SHP77 treated with DMSO at 0.1 percent for 48 hours (cell line): Measurements from ENCODE around the gene IGSF9B.

Experiments
- DNase-seq: peaks from one replicate; lab custom pipeline; 2025; lab: John Stamatoyannopoulos, UW

The IGSF9B gene

DNA sequence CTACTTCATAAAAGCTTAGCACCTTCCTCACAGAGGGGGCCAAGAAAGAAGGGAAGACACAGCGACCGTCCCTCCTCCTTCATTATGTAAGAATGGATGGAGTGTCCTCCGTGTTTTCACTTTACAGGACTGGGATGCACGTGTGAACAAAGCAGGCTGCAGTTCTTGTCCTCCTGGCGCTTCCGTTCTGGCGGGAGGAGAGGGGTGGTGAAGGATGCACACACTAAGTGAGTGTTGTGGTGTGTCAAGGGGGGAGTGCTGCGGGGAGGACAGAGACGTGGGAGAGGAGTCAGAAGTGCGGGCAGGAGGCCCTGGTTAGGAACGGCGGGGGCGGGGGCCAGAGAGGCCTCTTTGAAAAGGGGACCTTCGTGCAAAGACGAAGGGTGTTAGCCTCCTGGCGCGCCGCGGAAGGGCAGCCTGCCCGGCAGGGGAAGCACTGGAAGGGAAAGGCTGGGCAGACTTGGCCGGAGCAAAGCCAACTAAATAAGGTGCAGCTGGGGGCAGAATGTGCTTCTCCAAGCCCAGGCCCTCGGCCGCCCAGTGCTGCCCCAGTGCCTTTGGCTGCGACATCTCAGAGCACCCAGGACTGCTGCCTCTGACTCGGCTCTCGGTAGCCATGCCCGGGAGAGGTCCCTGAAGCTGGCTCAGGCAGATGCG is 27.0 kb upstream of the IGSF9B start:
- DNase-seq = no peak

GRCh38 chr11:133982876-133983275 is 26.1 kb upstream of the IGSF9B start:
- no peak for DNase-seq

- no peak for DNase-seq
Observed at GRCh38 chr11:133982151-133982550, 25.4 kb upstream of the IGSF9B start.

GRCh38 chr11:133981156-133981555 is 24.4 kb upstream of the IGSF9B start:
- no peak for DNase-seq

DNA sequence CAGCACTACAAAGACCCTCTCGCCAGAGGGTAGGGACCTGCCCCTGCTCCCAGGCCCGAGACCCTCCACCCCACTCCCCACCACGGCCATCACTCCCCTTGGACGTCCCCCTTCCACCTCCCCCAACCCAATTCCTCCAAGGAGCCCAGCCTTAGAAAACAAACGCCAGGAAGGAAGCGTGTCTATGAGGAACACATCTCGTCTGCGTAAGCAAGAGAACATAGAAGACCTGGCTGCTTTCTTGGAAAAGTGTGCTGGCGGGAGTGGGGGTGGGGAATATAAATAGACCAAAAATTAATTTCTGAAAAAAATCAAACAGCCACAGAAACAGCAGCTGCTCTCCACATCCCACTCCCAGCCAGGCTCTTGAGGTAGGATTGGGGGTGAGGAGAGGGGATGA is 23.9 kb upstream of the IGSF9B start:
- no peak for DNase-seq

- no peak for DNase-seq
Observed at GRCh38 chr11:133978794-133979193, 22.0 kb upstream of the IGSF9B start.

GRCh38 chr11:133977067-133977677 is 20.4 kb upstream of the IGSF9B start:
- no peak for DNase-seq

DNA sequence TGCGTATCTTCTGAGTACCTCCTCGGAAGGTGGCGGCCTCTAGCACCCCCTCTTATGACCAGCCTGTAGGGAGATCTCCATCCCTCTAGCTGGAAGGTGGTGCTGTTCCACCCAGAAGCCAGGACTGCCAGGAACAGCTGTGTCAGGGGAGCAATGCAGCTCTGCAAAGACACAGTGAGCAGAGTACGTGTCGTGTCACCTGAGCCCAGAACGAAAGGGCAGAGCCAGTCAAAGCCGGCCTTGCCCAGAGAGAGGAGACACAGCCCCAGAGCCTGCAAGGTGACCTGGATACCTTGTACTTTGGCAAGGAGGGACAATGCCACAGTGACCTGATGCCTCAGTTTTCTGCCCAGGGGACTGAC is 18.7 kb upstream of the IGSF9B start:
- no peak for DNase-seq

- DNase-seq = no peak
Observed at GRCh38 chr11:133974836-133975487, 18.2 kb upstream of the IGSF9B start.

DNA sequence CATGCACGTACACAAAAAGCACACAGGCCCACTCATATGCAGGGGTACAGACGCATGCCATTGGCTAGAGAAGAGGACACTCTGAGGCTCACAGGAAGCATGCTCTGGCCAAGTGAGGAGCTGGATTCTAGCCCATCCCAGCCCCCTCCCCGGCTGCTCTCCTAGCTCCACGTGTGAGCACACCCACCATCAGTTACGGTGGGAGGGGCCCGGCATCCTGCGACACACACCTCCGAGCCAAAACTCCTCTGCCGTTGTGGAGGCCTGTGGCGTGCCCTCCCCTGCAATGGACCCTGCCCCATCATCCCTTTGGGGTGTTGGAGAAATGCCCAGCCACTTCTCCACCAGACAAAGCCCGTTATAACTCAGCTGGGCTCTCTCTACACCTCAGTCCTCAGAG is 15.1 kb upstream of the IGSF9B start:
- DNase-seq = no peak

GRCh38 chr11:133969112-133969511 is 12.3 kb upstream of the IGSF9B start:
- no peak for DNase-seq

- DNase-seq = no peak
Observed at GRCh38 chr11:133968300-133968699, 11.5 kb upstream of the IGSF9B start.

DNA sequence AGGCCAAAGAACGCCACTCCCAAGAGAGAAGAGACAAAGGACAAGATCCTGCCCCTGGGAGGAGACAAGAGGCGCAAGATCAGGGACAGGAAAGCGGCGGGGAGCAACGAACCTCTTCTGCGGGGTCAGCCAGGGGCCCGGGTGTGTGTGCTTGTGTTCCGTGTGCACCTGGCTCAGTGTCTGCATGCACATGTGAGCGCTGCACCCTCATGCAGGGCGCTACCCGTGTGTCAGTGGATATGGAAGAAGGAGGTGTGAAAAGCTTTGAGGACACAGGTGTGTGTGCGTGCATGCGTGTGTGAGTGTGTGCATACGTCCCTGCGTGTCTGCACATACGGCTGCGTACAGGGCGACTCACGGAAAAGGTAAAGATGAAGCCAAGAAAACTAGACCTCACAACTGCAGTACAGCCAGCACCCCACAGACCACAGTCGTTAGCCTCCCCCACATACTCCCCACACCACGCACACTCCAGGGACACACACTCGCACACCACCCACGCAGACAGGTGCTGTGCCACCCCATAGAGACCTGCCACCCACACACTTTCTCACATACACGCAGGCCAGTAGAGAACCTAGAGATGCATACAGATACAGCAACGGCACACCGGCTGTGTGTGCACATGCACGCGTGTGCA is 11.0 kb upstream of the IGSF9B start:
- no peak for DNase-seq

- no peak for DNase-seq
Observed at GRCh38 chr11:133966921-133967598, 10.3 kb upstream of the IGSF9B start.

DNA sequence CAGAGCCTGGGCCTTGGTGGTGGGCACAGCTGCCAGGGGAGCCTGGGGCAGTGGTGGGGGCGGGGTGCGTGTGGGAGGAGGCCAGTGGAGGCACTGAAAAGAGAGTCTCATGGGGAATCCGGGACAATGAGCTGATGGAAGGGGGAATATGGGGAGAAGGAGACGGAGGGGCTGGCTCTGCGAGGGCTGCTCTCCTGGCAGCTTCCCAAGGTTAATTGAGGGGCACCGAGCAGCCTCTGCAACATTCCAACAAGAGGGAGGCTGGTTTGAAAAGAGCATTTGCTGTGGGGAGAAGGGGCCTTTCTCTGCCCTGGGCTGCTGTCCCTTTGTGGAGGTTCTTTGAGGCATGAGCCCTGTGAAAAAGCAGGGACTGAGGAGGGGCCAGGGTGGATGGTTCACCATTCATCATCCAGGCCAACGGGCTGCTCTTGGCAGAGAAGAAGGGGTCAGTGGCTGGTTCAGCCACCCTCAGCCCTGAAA is 9.4 kb upstream of the IGSF9B start:
- DNase-seq = no peak

DNA sequence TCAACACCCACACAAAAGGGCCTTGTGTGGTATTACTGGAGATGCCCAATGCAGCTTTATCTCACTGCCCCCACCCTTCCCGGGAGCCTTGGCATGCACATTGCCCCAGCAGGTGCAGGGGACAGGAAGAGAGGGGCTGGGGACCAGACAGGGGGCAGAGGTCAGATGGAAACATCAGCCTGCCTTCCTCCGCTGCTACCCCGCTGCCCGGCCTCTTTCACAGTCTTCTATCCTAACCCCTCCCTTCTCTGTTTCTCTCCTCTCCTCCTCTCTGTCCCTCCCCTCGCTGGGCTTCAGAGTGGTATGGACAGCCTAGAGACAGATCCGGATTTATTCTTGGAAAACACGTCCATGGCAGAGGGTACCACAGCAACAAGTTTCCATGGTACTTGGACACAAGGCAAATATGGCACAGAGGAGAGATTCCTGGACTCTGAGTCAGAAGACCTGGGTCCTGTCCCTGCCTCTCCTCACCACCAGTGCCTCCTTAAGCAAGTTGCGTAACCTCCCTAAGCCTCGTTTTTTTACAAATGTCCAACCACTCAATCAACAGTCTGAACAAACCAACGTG is 8.3 kb upstream of the IGSF9B start:
- DNase-seq = no peak

DNA sequence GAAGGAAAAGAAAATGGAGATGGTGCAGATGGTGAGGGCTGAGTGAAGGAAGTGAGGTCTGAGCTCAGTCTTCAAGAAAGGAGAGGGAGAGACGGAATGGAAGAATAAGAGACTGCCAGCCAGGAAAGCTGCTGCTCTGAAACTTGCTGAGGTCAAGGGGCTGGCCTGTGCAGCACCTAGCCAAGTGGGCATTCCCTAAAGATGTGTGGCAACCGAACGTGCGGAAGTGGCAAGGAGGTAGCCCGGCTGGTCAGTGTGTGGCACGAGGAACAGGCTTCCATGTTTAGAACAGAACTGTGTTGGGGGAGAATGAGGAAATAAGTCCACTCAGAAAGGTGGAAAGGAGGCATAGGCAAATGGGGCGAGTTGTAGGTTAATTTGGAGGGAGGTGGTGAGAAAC is 7.6 kb upstream of the IGSF9B start:
- no peak for DNase-seq

- DNase-seq = no peak
Observed at GRCh38 chr11:133961890-133962289, 5.1 kb upstream of the IGSF9B start.

DNA sequence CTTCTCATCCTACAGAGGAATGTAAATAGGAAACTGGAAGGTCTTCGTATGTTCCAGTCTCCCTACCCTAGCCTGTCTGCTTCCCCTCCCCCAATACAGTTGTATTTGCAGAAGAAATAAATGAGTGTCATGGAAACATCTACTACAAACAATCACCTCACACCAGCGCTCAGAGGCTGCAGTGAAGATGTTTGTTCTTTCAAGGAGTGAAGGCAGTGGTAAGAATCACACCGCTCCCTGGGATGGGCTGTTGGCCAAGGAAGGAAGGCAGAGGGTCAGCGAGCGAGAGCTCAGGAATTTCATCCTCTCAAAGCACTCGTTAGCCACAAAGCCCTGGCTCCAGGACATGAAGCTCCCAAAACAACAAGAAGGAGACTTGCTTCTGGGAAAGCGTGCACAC is 1.1 kb upstream of the IGSF9B start:
- no peak for DNase-seq

DNA sequence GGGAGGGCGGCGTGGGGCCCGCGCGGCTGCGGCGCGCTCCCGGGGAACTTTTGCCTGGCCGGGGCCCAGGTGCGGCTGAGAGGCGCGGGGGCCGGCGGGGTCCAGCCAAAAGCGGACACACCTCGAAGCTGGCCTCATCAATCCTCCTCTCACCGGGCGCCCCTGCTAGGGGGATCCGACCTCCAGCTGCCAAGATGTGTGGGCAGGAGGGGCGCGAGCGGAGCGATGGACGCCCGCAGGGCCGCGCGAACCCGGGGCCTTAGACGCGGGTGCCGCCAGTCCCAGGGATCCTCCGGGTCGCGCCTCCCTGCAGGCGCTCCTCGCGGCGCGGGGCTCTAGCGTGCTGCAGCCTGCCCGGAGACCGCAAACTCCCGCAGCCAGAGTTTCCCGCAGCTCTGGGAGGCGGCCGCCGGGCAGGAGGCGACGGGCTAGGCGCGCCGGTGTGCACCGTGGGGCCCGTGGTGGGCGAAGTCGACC is 785 bp downstream of the IGSF9B start:
- no peak for DNase-seq

DNA sequence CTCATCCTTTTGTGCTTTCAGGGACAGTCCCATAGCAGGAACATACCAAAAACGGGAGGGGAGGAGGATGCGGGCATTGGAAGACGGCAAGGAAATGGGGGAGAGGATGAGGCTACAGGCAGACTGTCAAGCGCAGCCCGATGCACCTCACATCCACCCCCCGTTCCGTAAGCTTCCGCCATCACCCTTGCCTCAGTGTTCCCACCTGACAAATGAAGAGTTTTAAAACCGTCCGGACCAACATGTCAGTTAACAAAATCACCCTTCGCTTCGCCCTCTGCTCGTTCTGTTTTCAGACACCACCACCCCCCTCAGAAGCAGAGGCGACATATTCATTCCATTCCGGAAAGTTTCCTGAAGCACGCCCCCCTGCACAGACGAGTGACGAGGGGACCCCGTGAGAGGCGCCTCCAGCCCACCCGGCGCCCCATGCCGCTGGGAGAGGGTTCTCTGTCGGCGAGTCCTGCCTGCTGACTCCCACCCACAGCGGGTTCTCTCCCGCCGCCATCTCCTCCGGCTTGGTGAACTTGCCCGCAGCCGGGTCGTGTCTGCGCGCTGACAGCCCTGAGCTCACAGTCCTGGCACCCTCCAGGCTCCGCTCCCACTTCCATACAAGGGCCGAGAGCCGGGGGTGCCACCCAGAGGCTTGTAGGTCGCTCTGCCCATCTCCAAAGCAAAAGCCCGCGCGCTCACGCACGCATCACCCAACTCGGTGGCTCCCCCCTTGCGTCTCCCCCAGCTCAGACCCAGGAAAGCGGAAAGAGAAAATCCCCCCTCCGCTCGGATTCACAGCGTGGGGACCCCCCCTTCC is 1.5 kb downstream of the IGSF9B start:
- no peak for DNase-seq
